Smooth muscle cell of the brain vasculature (primary cell): ENCODE data around the gene GFER.

Source experiments
- DNase-seq: peaks from one replicate; pipeline ENCODE4 v3.0.0-alpha.2; 2012; ENCODE audit warnings: low read depth, low spot score

GFER gene

GRCh38 chr16:1990351-1991134, 6.5 kb downstream of the GFER start:
- no peak for DNase-seq

GRCh38 chr16:1991135-1991551, 7.2 kb downstream of the GFER start:
- no peak for DNase-seq

- DNase-seq, result no peak
Measured at GRCh38 chr16:1991588-1991947, 7.6 kb downstream of the GFER start.

GRCh38 chr16:1991948-1992703, 8.1 kb downstream of the GFER start:
- peak; percentile 50 for DNase-seq

GRCh38 chr16:1992704-1993317, 8.8 kb downstream of the GFER start:
- DNase-seq, result no peak

- no peak for DNase-seq
Measured at GRCh38 chr16:1993731-1994131, 9.7 kb downstream of the GFER start.

GRCh38 chr16:1997494-1998359, 13.7 kb downstream of the GFER start:
- DNase-seq, result no peak

GRCh38 chr16:1998360-1998835, 14.4 kb downstream of the GFER start:
- no peak for DNase-seq

GRCh38 chr16:1998852-1999801, 15.1 kb downstream of the GFER start:
- no peak for DNase-seq

- no peak for DNase-seq
Measured at GRCh38 chr16:1999866-2000514, 16.0 kb downstream of the GFER start.

- no peak for DNase-seq
Measured at GRCh38 chr16:2001035-2001434, 17.0 kb downstream of the GFER start.

- no peak for DNase-seq
Measured at GRCh38 chr16:2001456-2002355, 17.7 kb downstream of the GFER start.

GRCh38 chr16:2002406-2003230, 18.6 kb downstream of the GFER start:
- DNase-seq, result no peak

GRCh38 chr16:2003231-2003826, 19.3 kb downstream of the GFER start:
- DNase-seq, result no peak

- peak; percentile 61 for DNase-seq
Measured at GRCh38 chr16:2003827-2004641, 20.0 kb downstream of the GFER start.

GRCh38 chr16:2004795-2005517, 21.0 kb downstream of the GFER start:
- DNase-seq, result no peak
